ENCODE data around the gene ADH7. TPM values are rescaled to one million over a fixed set of nuclear protein-coding genes. Genes with fewer than 3 reads are reported as not detected.
A peak's percentile ranks its signal among the peaks of the same experiment; 100 is the strongest.

Gene ADH7
- total RNA-seq, 1 experiment from 2014 or later, result not detected

DNA sequence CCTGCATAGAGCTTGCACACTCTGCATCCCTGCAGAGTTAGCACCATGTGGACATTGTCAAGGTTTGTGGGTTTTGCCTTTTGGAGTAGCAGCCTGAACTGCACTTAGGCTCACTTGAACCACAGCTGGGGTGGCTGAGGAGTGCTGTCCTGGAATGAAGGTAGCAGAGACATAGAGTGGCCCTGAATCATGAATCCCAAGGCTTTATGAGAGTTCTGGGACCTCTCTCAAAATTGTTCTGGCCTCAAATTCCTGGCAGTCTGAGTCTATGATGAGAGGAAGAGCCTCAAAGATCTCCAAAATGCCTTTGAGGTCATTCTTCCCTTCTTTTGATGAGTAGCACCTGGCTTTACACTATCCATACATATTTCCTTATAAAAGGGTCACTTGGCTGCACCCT lies 45.5 kb downstream of the ADH7 start:
- no peak overlapping the region for H3K4me3 ChIP-seq (ENCODE audit: low read depth, low read length, poor library complexity, severe bottlenecking)
- no peak overlapping the region for H3K27ac ChIP-seq (ENCODE audit: low read depth, low read length, poor library complexity, severe bottlenecking)
- no peaks in the 10 kb centered on the region for H3K4me1 ChIP-seq (ENCODE audit: insufficient read depth, low read length, poor library complexity, severe bottlenecking)
- no peak for DNase-seq (ENCODE audit: low spot score)
- H3K36me3 ChIP-seq (ENCODE audit: insufficient read depth, low read length, poor library complexity, severe bottlenecking), result no peaks in the 10 kb centered on the region
- no TSS peak for BruUV-seq (replicated peaks)
- TF ChIP-seq, protein P1, sequence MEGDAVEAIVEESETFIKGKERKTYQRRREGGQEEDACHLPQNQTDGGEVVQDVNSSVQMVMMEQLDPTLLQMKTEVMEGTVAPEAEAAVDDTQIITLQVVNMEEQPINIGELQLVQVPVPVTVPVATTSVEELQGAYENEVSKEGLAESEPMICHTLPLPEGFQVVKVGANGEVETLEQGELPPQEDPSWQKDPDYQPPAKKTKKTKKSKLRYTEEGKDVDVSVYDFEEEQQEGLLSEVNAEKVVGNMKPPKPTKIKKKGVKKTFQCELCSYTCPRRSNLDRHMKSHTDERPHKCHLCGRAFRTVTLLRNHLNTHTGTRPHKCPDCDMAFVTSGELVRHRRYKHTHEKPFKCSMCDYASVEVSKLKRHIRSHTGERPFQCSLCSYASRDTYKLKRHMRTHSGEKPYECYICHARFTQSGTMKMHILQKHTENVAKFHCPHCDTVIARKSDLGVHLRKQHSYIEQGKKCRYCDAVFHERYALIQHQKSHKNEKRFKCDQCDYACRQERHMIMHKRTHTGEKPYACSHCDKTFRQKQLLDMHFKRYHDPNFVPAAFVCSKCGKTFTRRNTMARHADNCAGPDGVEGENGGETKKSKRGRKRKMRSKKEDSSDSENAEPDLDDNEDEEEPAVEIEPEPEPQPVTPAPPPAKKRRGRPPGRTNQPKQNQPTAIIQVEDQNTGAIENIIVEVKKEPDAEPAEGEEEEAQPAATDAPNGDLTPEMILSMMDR (conservative IDR thresholded peaks at IDR 0.05; ENCODE audit: low read depth, low read length), result no peak
- TF ChIP-seq EZH2 (IDR thresholded peaks at IDR 0.05; ENCODE audit: borderline replicate concordance, low read depth, low read length, poor library complexity, severe bottlenecking), result no peak
- ChIA-PET POLR2A (ENCODE audit: low non-redundant PET) (no interaction called here), CTCF (no interaction called here)
- no peaks in the 10 kb centered on the region for H3K9me3 ChIP-seq (ENCODE audit: low read depth, low read length, poor library complexity, severe bottlenecking)
- intact Hi-C loops (cut with micrococcal nuclease; ENCODE audit: unreplicated experiment), result no loop called here
- H3K27me3 ChIP-seq (replicated peaks; ENCODE audit: insufficient read depth, low read depth, low read length, poor library complexity), result no peaks in the 10 kb centered on the region

DNA sequence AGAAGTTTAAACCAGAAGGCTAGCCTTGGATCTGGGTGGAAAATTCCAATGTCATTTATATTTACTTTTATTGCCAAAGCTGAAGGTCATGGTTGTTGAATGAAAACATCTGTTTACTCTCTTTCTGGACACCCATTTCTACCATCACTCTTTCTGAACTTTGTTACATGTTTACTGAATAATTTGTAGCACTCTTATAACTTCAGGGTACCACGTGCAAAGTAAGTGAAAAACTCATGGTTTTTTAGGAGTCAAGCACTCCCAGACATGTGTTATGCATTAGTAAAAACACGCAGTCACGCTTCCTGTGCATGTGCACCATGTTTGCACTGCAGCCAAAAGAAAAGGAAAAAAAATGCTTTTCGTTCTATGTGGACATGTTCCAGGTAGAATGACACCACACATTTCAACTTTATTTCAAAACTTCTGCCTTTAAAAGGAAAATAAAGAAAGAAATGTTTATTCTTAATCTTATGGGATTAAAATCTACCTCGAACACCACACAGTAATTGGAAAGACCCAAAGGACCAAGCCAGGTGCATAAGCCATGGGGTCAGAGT lies 51.2 kb downstream of the ADH7 start:
- peak; percentile 5 for DNase-seq (ENCODE audit: low spot score)
- ChIA-PET POLR2A (ENCODE audit: low non-redundant PET) (no interaction called here), CTCF (no interaction called here)
- H3K9me3 ChIP-seq (ENCODE audit: low read depth, low read length, poor library complexity, severe bottlenecking), result no peaks in the 10 kb centered on the region
- TF ChIP-seq, protein P1 (conservative IDR thresholded peaks at IDR 0.05; ENCODE audit: low read depth, low read length), result no peak
- H3K27me3 ChIP-seq (replicated peaks; ENCODE audit: insufficient read depth, low read depth, low read length, poor library complexity), result no peaks in the 10 kb centered on the region
- H3K36me3 ChIP-seq (ENCODE audit: insufficient read depth, low read length, poor library complexity, severe bottlenecking), result no peaks in the 10 kb centered on the region
- intact Hi-C loops (cut with micrococcal nuclease; ENCODE audit: unreplicated experiment), result no loop called here
- H3K27ac ChIP-seq (ENCODE audit: low read depth, low read length, poor library complexity, severe bottlenecking), result no peak overlapping the region
- no TSS peak for BruUV-seq (replicated peaks)
- no peak overlapping the region for H3K4me3 ChIP-seq (ENCODE audit: low read depth, low read length, poor library complexity, severe bottlenecking)
- no peaks in the 10 kb centered on the region for H3K4me1 ChIP-seq (ENCODE audit: insufficient read depth, low read length, poor library complexity, severe bottlenecking)

- intact Hi-C loops (cut with micrococcal nuclease; ENCODE audit: unreplicated experiment), result no loop called here
- Histone ChIP-seq H3K9me3 (ENCODE audit: low read depth, low read length, poor library complexity, severe bottlenecking) (no peaks in the 10 kb centered on the region), H3K27me3 (replicated peaks; ENCODE audit: insufficient read depth, low read depth, low read length, poor library complexity) (no peaks in the 10 kb centered on the region), H3K4me3 (ENCODE audit: low read depth, low read length, poor library complexity, severe bottlenecking) (no peak overlapping the region), H3K27ac (ENCODE audit: low read depth, low read length, poor library complexity, severe bottlenecking) (no peak overlapping the region), H3K4me1 (ENCODE audit: insufficient read depth, low read length, poor library complexity, severe bottlenecking) (no peaks in the 10 kb centered on the region), H3K36me3 (ENCODE audit: insufficient read depth, low read length, poor library complexity, severe bottlenecking) (no peaks in the 10 kb centered on the region)
- DNase-seq (ENCODE audit: low spot score), result no peak
- TF ChIP-seq EZH2 (IDR thresholded peaks at IDR 0.05; ENCODE audit: borderline replicate concordance, low read depth, low read length, poor library complexity, severe bottlenecking), result no peak
- TF ChIP-seq, protein P1 (conservative IDR thresholded peaks at IDR 0.05; ENCODE audit: low read depth, low read length), result no peak
- CTCF ChIA-PET, result no interaction called here
- no TSS peak for BruUV-seq (replicated peaks)
- POLR2A ChIA-PET (ENCODE audit: low non-redundant PET), result no interaction called here
Observed at GRCh38 chr4:99383399-99383798, 51.7 kb downstream of the ADH7 start.

All from A673 (cell line).